Type B pancreatic cell (in vitro differentiated cells): Measurements from ENCODE around the gene SLC8A2. TPM values are rescaled to one million over a fixed set of nuclear protein-coding genes. Genes with fewer than 3 reads are reported as not detected.

Experiments used
- DNase-seq: peaks from one replicate; pipeline ENCODE4 v3.0.0; 2021; ENCODE audit warnings: mixed read lengths; ENCODE audit not compliant: unreplicated experiment; ENCODE audit errors: extremely low spot score
- H3K27ac Mint-ChIP-seq: 2 replicates; pipeline ENCODE4 v1.8.0; 2021; ENCODE audit warnings: mild to moderate bottlenecking, mixed read lengths
- H3K27me3 Mint-ChIP-seq: 2 replicates; pipeline ENCODE4 v1.8.0; 2021; ENCODE audit warnings: mixed read lengths
- H3K36me3 Mint-ChIP-seq: 2 replicates; pipeline ENCODE4 v1.8.0; 2021; ENCODE audit warnings: mixed read lengths
- H3K4me1 Mint-ChIP-seq: one replicate; pipeline ENCODE4 v1.8.0; 2021; ENCODE audit warnings: mixed read lengths; ENCODE audit not compliant: unreplicated experiment
- H3K4me3 Mint-ChIP-seq: 2 replicates; pipeline ENCODE4 v1.8.0; 2021; ENCODE audit warnings: mild to moderate bottlenecking, mixed read lengths
- H3K9me3 Mint-ChIP-seq: 2 replicates; pipeline ENCODE4 v1.8.0; 2021; ENCODE audit warnings: mixed read lengths
- total RNA-seq: library from RNA; stranded (reverse); gene quantifications from 2 replicates; pipeline ENCODE4 v1.2.1, GENCODE V29; 2021; ENCODE audit warnings: low replicate concordance
- TF ChIP-seq, protein P1 (sequence below): fragments of 200-600 bp; sonication (generic); conservative IDR thresholded peaks from 2 replicates; pipeline ENCODE4 v1.5.0; 2021; ENCODE audit warnings: antibody characterized with exemption, mild to moderate bottlenecking

Gene SLC8A2
- total RNA-seq, 1 donor from 2014 or later = 1.3 TPM

DNA sequence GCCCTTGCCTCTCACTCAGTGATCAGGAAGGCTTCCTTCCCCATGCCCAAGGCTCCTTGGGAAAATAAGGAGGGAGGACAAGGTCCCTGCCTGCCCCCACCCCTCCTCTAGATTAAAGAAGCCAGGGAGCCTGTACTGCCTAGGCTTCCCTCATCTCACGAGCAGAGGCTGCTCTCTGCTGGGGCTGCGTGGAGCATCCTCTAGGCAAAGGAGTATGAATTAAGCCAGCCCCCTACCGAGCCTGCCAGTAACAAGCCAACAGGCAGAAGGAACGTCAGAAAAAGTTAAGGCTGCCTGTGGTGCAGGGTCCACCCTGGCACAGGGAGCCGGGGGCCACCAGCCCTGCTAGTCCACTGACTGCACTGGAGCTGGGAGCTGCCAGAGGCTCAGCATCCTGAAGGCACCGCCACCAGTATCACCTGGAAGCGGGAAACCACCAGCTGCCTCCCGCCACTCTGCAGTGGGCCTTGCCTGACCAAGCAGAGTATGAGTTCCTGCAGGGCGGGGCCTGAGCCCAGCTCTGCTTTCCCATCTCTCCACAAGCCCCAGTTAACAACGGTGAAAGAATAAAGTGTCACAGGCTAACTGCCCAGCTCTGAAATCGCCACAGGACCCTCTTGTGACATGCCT is 36.3 kb upstream of the SLC8A2 start:
- no peaks in the 10 kb centered on the region for H3K27me3 Mint-ChIP-seq
- H3K4me1 Mint-ChIP-seq = peaks cover 18% of the 10 kb centered on the region
- H3K36me3 Mint-ChIP-seq = peaks cover 6% of the 10 kb centered on the region
- no peak for DNase-seq
- TF ChIP-seq, protein P1, sequence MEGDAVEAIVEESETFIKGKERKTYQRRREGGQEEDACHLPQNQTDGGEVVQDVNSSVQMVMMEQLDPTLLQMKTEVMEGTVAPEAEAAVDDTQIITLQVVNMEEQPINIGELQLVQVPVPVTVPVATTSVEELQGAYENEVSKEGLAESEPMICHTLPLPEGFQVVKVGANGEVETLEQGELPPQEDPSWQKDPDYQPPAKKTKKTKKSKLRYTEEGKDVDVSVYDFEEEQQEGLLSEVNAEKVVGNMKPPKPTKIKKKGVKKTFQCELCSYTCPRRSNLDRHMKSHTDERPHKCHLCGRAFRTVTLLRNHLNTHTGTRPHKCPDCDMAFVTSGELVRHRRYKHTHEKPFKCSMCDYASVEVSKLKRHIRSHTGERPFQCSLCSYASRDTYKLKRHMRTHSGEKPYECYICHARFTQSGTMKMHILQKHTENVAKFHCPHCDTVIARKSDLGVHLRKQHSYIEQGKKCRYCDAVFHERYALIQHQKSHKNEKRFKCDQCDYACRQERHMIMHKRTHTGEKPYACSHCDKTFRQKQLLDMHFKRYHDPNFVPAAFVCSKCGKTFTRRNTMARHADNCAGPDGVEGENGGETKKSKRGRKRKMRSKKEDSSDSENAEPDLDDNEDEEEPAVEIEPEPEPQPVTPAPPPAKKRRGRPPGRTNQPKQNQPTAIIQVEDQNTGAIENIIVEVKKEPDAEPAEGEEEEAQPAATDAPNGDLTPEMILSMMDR = no peak
- H3K4me3 Mint-ChIP-seq = no peak overlapping the region
- H3K27ac Mint-ChIP-seq = no peak overlapping the region
- H3K9me3 Mint-ChIP-seq = no peaks in the 10 kb centered on the region

DNA sequence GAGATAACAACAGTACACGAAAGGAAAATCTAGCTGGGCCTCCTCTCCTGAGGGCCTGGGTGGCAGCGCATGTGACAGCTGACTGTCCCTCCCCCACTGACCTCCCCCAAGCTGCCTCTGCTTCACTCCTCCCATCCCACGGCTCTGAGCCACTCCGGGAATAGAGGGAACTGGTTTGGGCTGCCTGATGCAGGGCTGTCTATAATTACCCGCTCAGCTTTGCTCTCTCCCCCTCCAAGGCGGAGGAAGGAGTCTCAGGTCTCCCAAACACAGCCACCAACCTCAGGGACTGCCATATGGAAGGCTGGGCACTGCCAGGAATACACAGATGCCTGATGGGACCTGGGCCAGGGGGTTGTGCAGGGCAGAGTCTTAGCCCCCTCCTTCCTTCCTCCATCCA is 35.3 kb upstream of the SLC8A2 start:
- Mint-ChIP-seq H3K27ac (peak overlapping the region; percentile 70), H3K9me3 (no peaks in the 10 kb centered on the region), H3K27me3 (no peaks in the 10 kb centered on the region), H3K4me1 (peaks cover 8% of the 10 kb centered on the region), H3K36me3 (no peaks in the 10 kb centered on the region), H3K4me3 (no peak overlapping the region)
- TF ChIP-seq, protein P1 = no peak
- no peak for DNase-seq

DNA sequence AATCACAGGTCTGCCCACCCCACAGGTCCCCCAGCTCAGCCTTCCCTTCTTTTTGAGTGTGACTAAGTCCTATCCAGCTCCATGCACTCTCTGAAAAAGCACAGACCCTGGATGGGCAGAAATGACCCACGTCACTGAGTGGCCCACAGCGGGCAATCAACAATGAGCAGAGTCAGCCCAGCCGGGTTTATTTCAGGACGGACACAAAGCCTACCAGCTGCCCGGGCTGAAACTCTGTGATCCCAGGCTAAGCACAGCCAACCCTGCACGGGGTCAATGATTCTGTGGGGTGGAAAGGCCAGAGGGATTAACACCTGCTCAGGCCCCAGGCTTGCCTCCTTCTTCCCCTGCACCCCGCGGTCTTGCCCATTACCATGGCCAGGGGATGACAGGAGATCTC is 34.8 kb upstream of the SLC8A2 start:
- peak overlapping the region; percentile 70 for H3K27ac Mint-ChIP-seq
- H3K4me3 Mint-ChIP-seq = no peak overlapping the region
- peaks cover 3% of the 10 kb centered on the region for H3K36me3 Mint-ChIP-seq
- peaks cover 4% of the 10 kb centered on the region for H3K4me1 Mint-ChIP-seq
- DNase-seq = no peak
- H3K27me3 Mint-ChIP-seq = no peaks in the 10 kb centered on the region
- H3K9me3 Mint-ChIP-seq = no peaks in the 10 kb centered on the region
- TF ChIP-seq, protein P1 = no peak

DNA sequence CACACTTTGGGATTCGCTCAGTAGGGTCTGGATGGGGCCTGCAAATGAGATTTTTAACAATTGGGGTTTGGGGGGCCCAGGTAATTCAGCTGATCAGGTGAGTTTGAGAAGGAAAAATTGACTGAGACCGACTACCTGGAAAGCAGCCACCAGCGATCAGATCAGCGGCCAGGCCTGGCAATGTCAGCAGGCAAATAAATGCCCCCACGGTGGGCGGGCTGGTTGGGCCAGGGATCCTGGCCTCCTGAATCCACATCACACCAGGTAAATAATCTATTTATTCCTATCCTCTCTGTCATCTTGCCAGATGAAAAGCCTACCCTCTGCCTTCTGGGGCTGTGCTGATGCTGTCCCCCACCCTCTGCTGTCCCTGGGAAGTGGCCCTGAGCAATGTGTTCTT is 33.8 kb upstream of the SLC8A2 start:
- H3K27me3 Mint-ChIP-seq = no peaks in the 10 kb centered on the region
- no peak overlapping the region for H3K27ac Mint-ChIP-seq
- H3K4me3 Mint-ChIP-seq = no peak overlapping the region
- H3K36me3 Mint-ChIP-seq = peaks cover 3% of the 10 kb centered on the region
- H3K9me3 Mint-ChIP-seq = no peaks in the 10 kb centered on the region
- TF ChIP-seq, protein P1 = no peak
- H3K4me1 Mint-ChIP-seq = peaks cover 4% of the 10 kb centered on the region
- DNase-seq = no peak

DNA sequence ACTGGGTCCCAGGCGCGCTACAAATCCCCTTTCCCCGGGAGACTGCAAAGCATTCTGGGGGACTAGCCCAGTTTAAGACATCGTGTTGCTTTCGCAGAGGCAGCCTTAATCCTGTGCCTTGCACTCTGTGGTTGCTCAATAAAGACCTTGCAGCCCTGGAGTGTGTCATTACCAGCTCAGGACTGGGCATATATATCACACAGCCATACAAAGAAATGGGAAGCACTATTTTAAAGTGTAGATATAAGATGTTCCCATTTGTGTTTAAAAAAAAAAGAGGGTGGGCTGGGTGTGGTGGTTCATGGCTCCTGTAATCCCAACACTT is 32.1 kb upstream of the SLC8A2 start:
- DNase-seq = no peak
- Mint-ChIP-seq H3K36me3 (peaks cover 3% of the 10 kb centered on the region), H3K4me3 (no peak overlapping the region), H3K9me3 (no peaks in the 10 kb centered on the region), H3K4me1 (no peaks in the 10 kb centered on the region), H3K27me3 (no peaks in the 10 kb centered on the region), H3K27ac (no peak overlapping the region)
- TF ChIP-seq, protein P1 = no peak
